T-helper 2 cell treated with Interferon-gamma antibody and Interleukin-4, amounts not matched to agents 100 ng/mL and 5 ng/mL, for 36 hours (primary cell): ENCODE measurements around the gene VSTM2L. TPM values are rescaled to one million over a fixed set of nuclear protein-coding genes. Genes with fewer than 3 reads are reported as not detected.
"Not testable (repeated sequence)": the region's sequence is repeated elsewhere in the genome, so short reads cannot be mapped to it uniquely, and the experiment has no call there.

Source experiments
- intact Hi-C: fragments of 100-400 bp; cut with micrococcal nuclease; formaldehyde crosslinking; loops from one replicate; pipeline ENCODE4 v1.15.1; 2023
- total RNA-seq: library from RNA; stranded (reverse); gene quantifications from 2 replicates; pipeline ENCODE4 v1.2.3, GENCODE V29; 2022

The VSTM2L gene
- total RNA-seq, 1 donor from 2014 or later, result not detected

GRCh38 chr20:37961066-37961465 lies 58.1 kb downstream of the VSTM2L start:
- intact Hi-C loops, result no loop called here

GRCh38 chr20:37963483-37963882 lies 60.6 kb downstream of the VSTM2L start:
- intact Hi-C loops, result not testable (repeated sequence)

- intact Hi-C loops, result no loop called here
Measured at GRCh38 chr20:37968841-37969401, 66.0 kb downstream of the VSTM2L start.

- intact Hi-C loops, result no loop called here
Measured at GRCh38 chr20:37969949-37970855, 67.3 kb downstream of the VSTM2L start.

GRCh38 chr20:37970856-37971245 lies 67.9 kb downstream of the VSTM2L start:
- intact Hi-C loops, result no loop called here

- intact Hi-C loops, result no loop called here
Measured at GRCh38 chr20:37971561-37972127, 68.7 kb downstream of the VSTM2L start.

GRCh38 chr20:37972256-37973058 lies 69.5 kb downstream of the VSTM2L start:
- intact Hi-C loops, result no loop called here

- intact Hi-C loops, result no loop called here
Measured at GRCh38 chr20:37973059-37973910, 70.4 kb downstream of the VSTM2L start.

- intact Hi-C loops, result no loop called here
Measured at GRCh38 chr20:37976887-37977286, 74.0 kb downstream of the VSTM2L start.

GRCh38 chr20:37977338-37977737 lies 74.4 kb downstream of the VSTM2L start:
- intact Hi-C loops, result no loop called here

- intact Hi-C loops, result no loop called here
Measured at GRCh38 chr20:37977786-37978185, 74.9 kb downstream of the VSTM2L start.

- intact Hi-C loops, result no loop called here
Measured at GRCh38 chr20:37979021-37979985, 76.4 kb downstream of the VSTM2L start.

- intact Hi-C loops, result no loop called here
Measured at GRCh38 chr20:37980383-37980782, 77.5 kb downstream of the VSTM2L start.

GRCh38 chr20:37980876-37981275 lies 77.9 kb downstream of the VSTM2L start:
- intact Hi-C loops, result no loop called here

- intact Hi-C loops, result no loop called here
Measured at GRCh38 chr20:37981568-37981967, 78.6 kb downstream of the VSTM2L start.

- intact Hi-C loops, result no loop called here
Measured at GRCh38 chr20:37983286-37983685, 80.4 kb downstream of the VSTM2L start.

- intact Hi-C loops, result no loop called here
Measured at GRCh38 chr20:37984018-37984785, 81.3 kb downstream of the VSTM2L start.

- intact Hi-C loops, result no loop called here
Measured at GRCh38 chr20:37986044-37986858, 83.3 kb downstream of the VSTM2L start.
